GM21447 (cell line): ENCODE results near the gene CD47.
A peak's percentile ranks its signal among the peaks of the same experiment; 100 is the strongest.

Experiments
- ATAC-seq: cut with Tn5 transposase; IDR thresholded peaks from one replicate; pipeline ENCODE4 v1.9.1; 2021; ENCODE audit not compliant: unreplicated experiment

CD47 gene

GRCh38 chr3:108091498-108092250 lies 843 bp upstream of the CD47 start:
- ATAC-seq: peak; percentile 6

DNA sequence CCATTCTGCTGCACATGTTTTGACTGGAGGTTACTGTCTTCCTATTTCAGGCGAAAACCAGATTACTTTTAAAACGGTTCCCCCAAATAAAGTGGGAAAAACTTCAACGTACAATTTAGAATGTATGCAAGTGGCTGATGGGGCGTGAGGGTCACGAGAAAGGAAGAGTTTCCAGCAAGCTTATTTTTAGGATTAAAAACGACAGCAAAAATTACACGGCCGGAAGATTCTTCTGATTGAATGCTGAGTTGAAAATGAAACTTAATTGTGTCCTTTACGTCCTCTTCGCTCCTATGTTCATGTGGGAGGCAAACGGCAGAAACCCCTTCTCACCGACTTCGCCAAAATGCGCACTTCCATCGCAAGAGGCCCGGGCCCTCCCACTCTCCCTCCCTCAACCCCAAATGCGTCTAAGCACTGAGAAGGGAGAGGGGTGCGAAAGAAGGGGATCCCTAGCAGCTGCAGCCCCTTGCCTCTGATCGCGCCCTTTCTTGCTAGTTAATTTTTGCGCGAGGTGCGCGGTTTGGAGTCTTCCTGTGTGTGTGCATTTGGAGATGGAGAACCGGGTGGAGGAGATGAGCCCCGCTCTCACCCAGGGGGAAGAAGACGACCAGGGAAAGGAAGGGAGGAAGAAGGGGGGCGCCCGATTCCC lies 656 bp downstream of the CD47 start:
- ATAC-seq: peak; percentile 20

GRCh38 chr3:108089579-108089978 lies 1.3 kb downstream of the CD47 start:
- no peak for ATAC-seq

DNA sequence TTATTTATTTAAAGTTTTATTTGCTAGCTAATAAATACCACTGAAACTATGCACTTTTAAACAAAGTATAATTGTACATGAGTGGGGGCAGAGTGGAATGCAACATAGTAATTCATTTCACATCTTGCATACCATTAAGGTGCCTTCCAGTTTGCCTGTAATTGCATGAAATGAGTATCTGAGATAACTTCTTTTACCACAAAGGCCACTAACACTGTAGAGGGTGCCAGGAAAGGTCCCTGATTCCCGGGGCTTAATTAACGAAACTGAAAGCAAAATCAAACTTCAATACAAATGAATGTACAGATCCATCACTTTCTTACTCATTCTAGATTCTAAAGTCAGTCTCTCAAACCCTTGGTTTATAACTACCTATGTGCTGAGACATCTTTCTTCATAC lies 2.1 kb downstream of the CD47 start:
- ATAC-seq: no peak

DNA sequence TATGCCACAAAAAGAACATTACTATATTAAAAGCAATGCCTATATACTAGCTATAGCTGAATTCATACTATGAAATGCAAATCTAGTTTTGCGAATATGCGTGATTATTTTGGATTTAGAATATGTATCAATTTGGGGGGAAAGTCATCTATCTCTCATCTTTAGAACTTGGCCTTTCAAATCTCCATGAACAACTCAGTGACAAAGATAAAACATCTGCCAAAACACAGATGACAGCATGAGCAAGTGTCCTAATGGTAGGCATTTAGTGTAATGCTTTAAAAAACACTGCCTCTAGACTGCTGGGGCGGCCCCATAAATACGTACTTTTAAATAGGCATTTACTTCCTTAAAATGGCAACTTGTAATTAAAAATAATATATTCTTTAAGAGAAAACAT lies 2.7 kb downstream of the CD47 start:
- no peak for ATAC-seq

DNA sequence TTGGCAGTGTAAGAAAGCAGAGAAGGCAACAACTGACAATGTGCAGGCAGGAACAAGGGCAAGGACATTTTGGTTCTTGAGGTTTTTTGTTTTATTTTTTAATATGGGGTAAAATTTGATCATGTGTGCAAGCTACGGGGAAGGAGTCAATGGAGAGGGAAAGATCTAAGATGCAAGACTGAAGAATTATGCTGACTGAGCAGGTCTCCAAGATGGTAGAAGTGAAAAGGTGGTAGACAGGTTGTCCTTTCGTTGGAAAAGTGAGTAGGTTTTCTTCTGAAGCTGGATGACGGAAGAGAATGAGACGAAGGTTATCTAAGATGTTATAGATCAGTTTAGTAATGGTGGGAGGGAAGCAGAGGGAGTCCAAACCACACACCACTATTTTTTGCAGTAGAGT lies 4.2 kb downstream of the CD47 start:
- ATAC-seq: no peak

DNA sequence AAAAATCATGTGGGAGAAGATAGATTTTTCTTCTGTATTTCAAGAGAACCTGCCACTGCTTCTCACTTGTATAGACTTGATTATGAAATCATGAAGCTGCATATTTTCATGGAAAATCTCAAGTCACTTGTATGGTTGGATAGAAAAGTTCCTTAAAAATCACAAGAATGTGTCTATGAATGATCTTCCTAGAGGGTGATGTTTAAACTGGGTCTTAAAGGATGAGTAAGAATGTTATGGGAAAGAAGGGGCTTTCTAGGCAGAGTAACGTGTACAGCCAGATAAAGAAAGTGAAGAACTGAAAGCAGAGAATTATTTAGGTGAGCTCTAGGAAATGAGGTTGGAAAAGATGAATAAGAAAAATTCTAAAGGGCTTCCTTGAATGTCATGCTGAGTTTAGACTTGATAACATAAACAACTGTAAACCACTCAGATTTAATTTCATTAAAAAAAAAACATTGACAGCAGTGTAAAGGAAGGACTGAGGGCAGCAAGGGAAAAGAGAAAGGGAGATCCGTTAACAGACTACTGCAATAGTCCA lies 5.0 kb downstream of the CD47 start:
- no peak for ATAC-seq

GRCh38 chr3:108085370-108085769 lies 5.5 kb downstream of the CD47 start:
- no peak for ATAC-seq

DNA sequence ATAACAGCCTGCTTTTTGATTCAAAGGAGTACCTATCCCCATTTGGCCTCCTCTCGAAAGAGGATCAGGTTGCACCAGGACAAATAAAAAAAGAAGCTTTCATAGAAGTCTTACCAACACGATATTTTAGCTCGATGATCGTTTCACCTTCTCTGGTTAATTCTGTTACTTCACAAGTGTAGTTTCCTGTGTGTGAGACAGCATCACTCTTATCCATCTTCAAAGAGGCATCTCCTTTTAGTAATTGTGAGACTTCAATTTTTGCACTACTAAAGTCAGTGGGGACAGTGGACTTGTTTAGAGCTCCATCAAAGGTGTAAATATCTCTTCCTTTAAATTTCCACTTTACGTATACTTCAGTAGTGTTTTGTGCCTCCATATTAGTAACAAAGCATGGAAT lies 11.0 kb downstream of the CD47 start:
- ATAC-seq: no peak

DNA sequence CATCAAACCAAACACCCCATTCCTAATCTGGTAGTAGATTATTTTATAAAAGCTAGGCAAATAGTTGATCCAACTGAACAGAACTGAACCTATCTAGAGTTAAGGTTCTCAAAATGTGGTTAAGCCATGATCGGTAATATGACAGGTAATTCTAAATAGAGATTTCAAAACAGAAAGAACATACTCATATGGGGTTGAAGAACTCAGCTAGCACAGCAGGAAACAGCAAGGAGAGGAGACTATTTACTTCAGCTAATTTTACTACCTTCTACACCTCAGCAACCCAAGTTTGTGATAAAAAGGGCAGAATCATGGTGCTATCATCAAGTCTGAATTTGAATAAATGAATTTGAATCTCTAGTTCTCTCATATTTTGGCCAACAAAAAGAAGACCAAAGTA lies 11.8 kb downstream of the CD47 start:
- ATAC-seq: no peak

DNA sequence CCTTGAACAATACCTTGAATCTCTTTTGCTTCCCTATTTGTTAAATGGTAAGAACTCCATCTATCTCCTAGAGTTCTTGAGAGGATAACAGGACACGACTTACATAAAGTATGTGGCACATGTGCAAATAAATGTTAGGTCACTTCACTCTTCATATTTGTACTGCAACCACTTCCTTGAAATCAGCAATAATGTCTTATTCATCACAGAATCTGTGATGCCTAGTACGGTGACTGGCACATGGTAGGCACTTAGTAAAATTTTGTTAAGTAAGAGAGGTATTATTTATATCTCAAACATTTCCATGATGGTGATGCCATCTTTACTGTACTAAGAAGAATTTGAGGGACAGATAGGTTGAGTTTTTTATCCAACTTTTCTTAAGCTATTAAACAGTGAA lies 14.3 kb downstream of the CD47 start:
- no peak for ATAC-seq

DNA sequence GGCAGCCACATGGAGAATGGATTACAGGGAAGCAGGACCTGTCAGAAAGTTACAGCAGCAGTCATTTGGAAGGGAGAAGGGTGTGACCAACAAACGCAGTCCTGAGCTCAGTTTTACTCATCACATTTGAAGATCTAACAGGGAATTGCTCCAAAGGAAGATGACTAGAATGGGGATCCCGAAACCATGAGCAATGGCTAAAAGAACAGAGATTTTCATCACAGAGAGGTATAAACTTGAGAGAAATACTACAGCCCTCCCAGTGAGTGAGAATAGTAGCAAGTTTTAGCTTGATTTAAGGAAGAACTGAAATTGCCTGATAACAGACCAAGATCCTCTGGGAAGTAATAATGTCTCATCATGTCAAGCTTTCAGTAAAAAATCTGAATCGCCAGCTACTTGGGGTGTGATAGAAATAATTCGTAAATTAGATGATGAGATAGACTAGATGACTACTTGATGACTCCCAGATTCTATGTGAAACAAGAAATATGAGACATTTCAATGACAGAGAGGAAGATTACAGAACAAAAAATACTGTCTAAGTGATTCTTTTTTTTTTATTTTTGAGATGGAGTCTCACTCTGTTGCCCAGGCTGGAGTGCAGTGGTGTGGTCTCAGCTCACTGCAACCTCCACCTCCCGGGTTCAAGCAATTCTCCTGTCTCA lies 16.9 kb downstream of the CD47 start:
- no peak for ATAC-seq

GRCh38 chr3:108071368-108071767 lies 19.5 kb downstream of the CD47 start:
- ATAC-seq: no peak

DNA sequence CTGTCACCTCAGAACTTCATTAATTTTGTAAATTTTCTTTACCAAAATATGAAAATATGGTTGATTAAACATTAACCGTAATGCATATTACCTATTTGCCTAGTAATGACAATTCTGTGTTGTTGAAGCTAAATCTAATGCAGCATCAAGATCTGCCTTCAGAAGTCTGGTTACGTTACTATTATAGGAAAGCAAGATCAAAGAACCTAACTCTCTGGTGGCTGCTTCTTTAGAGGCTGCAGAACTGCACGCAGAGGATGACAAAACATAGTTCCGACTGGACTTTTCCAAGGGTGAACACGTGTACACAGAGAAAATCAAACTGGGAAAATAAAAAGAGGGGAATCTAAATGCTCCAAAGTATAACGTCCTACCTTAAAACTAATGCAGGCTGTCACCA lies 20.5 kb downstream of the CD47 start:
- no peak for ATAC-seq

- ATAC-seq: no peak
Observed at GRCh38 chr3:108067768-108068167, 23.1 kb downstream of the CD47 start.

DNA sequence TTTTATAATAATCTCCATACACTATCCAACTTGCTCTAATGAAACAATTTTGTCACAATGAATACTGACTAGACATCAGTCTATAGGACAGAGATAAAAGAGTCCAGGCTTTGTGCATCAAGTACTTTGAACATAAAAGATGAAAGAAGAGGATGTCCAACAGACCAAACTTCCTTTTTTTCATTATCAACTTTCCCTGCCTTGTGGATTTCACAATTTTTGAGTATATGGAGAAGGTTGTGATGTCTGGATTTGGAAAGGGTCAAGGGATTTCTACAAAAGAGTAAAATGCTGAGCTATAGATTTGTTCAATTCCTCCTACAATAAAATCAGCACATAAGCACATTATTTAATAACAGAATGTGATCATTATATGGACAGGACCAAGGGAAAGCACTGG lies 25.7 kb downstream of the CD47 start:
- ATAC-seq: no peak

GRCh38 chr3:108064293-108064887 lies 26.4 kb downstream of the CD47 start:
- ATAC-seq: no peak

DNA sequence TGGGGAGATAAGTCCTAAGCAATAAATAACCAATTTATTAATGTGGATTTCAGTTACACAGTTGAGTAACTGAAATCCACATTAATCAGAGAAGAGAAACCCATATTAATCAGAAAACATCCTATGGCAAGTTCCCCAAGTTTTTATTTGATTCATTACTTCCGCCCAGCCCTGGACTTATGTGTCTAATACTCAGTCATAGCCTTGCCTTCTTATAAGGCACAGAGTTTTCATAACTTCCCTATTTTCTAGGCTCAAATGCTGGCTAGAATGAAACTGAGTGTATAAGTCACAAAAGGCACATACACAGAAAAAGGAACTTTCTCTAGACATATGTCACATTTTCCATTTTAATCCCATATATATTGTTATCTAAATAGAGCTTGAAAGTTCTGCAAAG lies 28.8 kb downstream of the CD47 start:
- no peak for ATAC-seq

DNA sequence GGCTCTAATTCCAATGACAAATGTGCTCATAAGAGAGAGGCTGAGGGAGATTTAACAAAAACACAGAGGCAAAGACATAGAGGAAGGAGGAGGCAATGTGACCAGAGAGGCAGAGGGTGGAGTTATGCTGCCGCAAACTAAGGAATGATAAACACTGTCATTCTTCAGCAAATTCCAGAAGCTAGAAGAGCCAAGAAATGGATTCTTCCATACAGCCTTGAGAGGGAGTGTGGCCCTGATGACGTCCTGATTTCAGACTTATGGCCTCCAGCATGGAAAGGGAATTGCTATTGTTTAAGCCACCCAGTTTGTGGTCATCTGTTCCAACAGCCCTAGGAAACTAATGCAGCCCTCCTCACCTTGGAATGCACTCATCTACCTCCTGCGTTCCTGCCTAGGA lies 30.5 kb downstream of the CD47 start:
- ATAC-seq: no peak

DNA sequence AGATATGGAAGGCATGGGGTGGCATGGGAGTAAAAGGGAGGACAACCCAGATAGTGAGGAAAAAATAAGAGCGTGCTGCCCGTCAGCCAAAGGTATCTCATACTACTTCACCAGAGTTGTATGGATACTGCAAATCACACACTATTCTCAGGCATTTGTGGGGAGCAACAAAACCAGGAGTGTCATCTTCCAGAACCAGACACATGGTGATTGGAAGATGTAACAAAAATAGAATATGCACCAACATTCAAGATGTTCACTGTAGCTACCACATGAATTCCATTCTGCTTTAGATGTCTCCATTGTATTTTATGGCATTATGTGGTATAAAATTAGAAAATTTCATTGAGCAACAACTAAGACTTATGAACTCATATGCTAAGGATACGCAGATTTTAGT lies 34.9 kb downstream of the CD47 start:
- ATAC-seq: no peak

GRCh38 chr3:108054935-108055334 lies 35.9 kb downstream of the CD47 start:
- no peak for ATAC-seq

GRCh38 chr3:108053483-108053882 lies 37.3 kb downstream of the CD47 start:
- ATAC-seq: no peak
